ENCODE results near the gene TSG101.

- no peak for TF ChIP-seq CTCF (IDR thresholded peaks at IDR 0.05; ENCODE audit: low read depth, low read length, missing input control)
- TF ChIP-seq RAD21 (IDR thresholded peaks at IDR 0.05) = no peak
- TF ChIP-seq RXRA (IDR thresholded peaks at IDR 0.05) = no peak
- TF ChIP-seq EGR1 (IDR thresholded peaks at IDR 0.05; ENCODE audit: low read depth in 2 of 2) = no peak
- no peak for TF ChIP-seq SP1 (IDR thresholded peaks at IDR 0.05)
- TF ChIP-seq MAX (IDR thresholded peaks at IDR 0.05) = no peak
- TF ChIP-seq YY1 (IDR thresholded peaks at IDR 0.05) = no peak
- no peak for TF ChIP-seq HNF4A (conservative IDR thresholded peaks at IDR 0.05)
- no peak for TF ChIP-seq REST (IDR thresholded peaks at IDR 0.05)
- no peak for TF ChIP-seq GABPA (IDR thresholded peaks at IDR 0.05 in 1 of 2, conservative IDR thresholded peaks at IDR 0.05 in 1 of 2)
- TF ChIP-seq FOXA1 (IDR thresholded peaks at IDR 0.05) = no peak
- peak in 1 of 2 donors; percentile 53 for TF ChIP-seq JUND (IDR thresholded peaks at IDR 0.05)
Observed at GRCh38 chr11:18457450-18457849, 69.3 kb downstream of the TSG101 start.

Data from liver (tissue), 3 donors.